HepG2 (cell line): ENCODE measurements around the gene CACNA2D1. TPM values are rescaled to one million over a fixed set of nuclear protein-coding genes. Genes with fewer than 3 reads are reported as not detected.

ENCODE experiments used
- ATAC-seq: fragments of 200-7000 bp; cut with Tn5 transposase; 3 replicates; pipeline ENCODE4 v1.9.1; 2020; ENCODE audit warnings: mild to moderate bottlenecking, moderate library complexity
- BruUV-seq: library from RNA; stranded (reverse); fragments of 400-500 nt; replicated peaks from 2 replicates; lab custom pipeline; 2021; lab: Mats Ljungman, UMichigan
- CTCF ChIA-PET: fragments of 300-600 bp; formaldehyde crosslinking; extraction: SDS; loops from one replicate; lab custom pipeline; 2021; ENCODE audit warnings: low total read pairs, inconsistent platforms, low intra/inter-chr PET ratio; lab: Yijun Ruan, JAX
- POLR2A ChIA-PET: fragments of 350-600 bp; sonication (Branson Sonifier 250); formaldehyde crosslinking; loops from one replicate; lab custom pipeline; 2020; ENCODE audit warnings: antibody characterized with exemption, inconsistent platforms; lab: Yijun Ruan, JAX
- DNase-seq: peaks from one replicate; pipeline ENCODE4 v3.0.0-alpha.2; 2015; ENCODE audit warnings: low spot score
- FAIRE-seq: peaks from 3 replicates; lab custom pipeline; 2011; peaks lifted over from hg19 to GRCh38; lab: Jason Lieb, UNC
- H2AFZ ChIP-seq: one replicate; pipeline ENCODE4 v1.6.1; 2011; ENCODE audit warnings: low read length, inconsistent platforms
- H3K27ac ChIP-seq: fragments of 300-600 bp; 3 replicates; pipeline ENCODE4 v1.8.0; 2011; ENCODE audit warnings: mixed run types, mild to moderate bottlenecking, mixed read lengths, low read length, inconsistent platforms; ENCODE audit not compliant: insufficient read depth; ENCODE audit errors: extremely low read length
- H3K27me3 ChIP-seq, 2 experiments: fragments of 200-600 bp in 1 of 2; 2 replicates in 1 of 2; 3 replicates in 1 of 2; pipeline versions ENCODE4 v1.6.0 to v1.8.0; 2011; ENCODE audit warnings: low read length in 2 of 2, mild to moderate bottlenecking in 2 of 2, moderate library complexity in 2 of 2, inconsistent platforms in 1 of 2; ENCODE audit not compliant: insufficient read depth in 2 of 2, control insufficient read depth in 1 of 2
- H3K36me3 ChIP-seq, 2 experiments: fragments of 200-600 bp in 1 of 2; replicated peaks in 1 of 2; 2 replicates in 1 of 2; 3 replicates in 1 of 2; pipeline versions ENCODE4 v1.5.1 to v1.8.0; 2011; ENCODE audit warnings: low read length in 2 of 2, inconsistent platforms in 1 of 2; ENCODE audit not compliant: insufficient read depth in 2 of 2, control insufficient read depth in 1 of 2
- H3K4me1 ChIP-seq: 2 replicates; pipeline ENCODE4 v1.5.1; 2012; ENCODE audit warnings: low read length, inconsistent platforms; ENCODE audit not compliant: insufficient read depth
- H3K4me2 ChIP-seq: 2 replicates; pipeline ENCODE4 v1.6.0; 2011; ENCODE audit warnings: low read depth, low read length, inconsistent platforms
- H3K4me3 ChIP-seq, 3 experiments: fragments of 200-600 bp in 1 of 3; sonication (generic), shearing (Covaris generic) in 1 of 3; replicated peaks in 1 of 3; 2 replicates each; pipeline ENCODE4 v1.5.1; 2011 to 2016; ENCODE audit warnings: low read length in 3 of 3, inconsistent platforms in 2 of 3, low read depth in 2 of 3, mild to moderate bottlenecking in 2 of 3, control low read depth in 1 of 3, mixed read lengths in 1 of 3; ENCODE audit not compliant: insufficient read depth in 1 of 3
- H3K79me2 ChIP-seq: one replicate; pipeline ENCODE4 v1.6.1; 2011; ENCODE audit warnings: low read length, inconsistent platforms; ENCODE audit not compliant: insufficient read depth
- H3K9ac ChIP-seq: 2 replicates; pipeline ENCODE4 v1.6.0; 2011; ENCODE audit warnings: mild to moderate bottlenecking, low read depth, low read length, inconsistent platforms; ENCODE audit not compliant: insufficient read depth
- H3K9me3 ChIP-seq: 2 replicates; pipeline ENCODE4 v1.5.1; 2012; ENCODE audit warnings: mild to moderate bottlenecking, low read length
- H4K20me1 ChIP-seq: 2 replicates; pipeline ENCODE4 v1.6.0; 2011; ENCODE audit warnings: inconsistent platforms, mild to moderate bottlenecking, low read length, moderate library complexity; ENCODE audit not compliant: insufficient read depth
- BRD4 ChIP-seq: sonication (generic); formaldehyde crosslinking; IDR thresholded peaks from 2 replicates; pipeline ENCODE4 v1.4.0; 2020; ENCODE audit warnings: missing genetic modification reagents
- GTF3A ChIP-seq: sonication (generic); formaldehyde crosslinking; conservative IDR thresholded peaks from 2 replicates; pipeline ENCODE4 v1.4.0; 2020; ENCODE audit warnings: mild to moderate bottlenecking, missing genetic modification reagents
- HDAC6 ChIP-seq: fragments of 200-600 bp; sonication (generic); IDR thresholded peaks from 2 replicates; pipeline ENCODE4 v1.7.0; 2017; ENCODE audit warnings: mild to moderate bottlenecking, antibody characterized with exemption, low read length, low read depth
- RAD51 ChIP-seq: fragments of 450-650 bp; IDR thresholded peaks from 2 replicates; pipeline ENCODE4 v1.6.1; 2016; ENCODE audit warnings: borderline replicate concordance
- SOX5 ChIP-seq: IDR thresholded peaks from 2 replicates; pipeline ENCODE4 v1.6.1; 2016; ENCODE audit warnings: borderline replicate concordance
- SRSF1 ChIP-seq: fragments of 200-400 bp; formaldehyde crosslinking; optimal IDR thresholded peaks from 2 replicates; pipeline ENCODE3; 2017; ENCODE audit warnings: mild to moderate bottlenecking, low read depth, low read length, moderate library complexity
- ZBTB7A ChIP-seq: sonication (generic); formaldehyde crosslinking; IDR thresholded peaks from 2 replicates; pipeline ENCODE4 v1.8.0; 2022; ENCODE audit warnings: mild to moderate bottlenecking, missing genetic modification reagents
- ZNF101 ChIP-seq: sonication (generic); formaldehyde crosslinking; IDR thresholded peaks from 2 replicates; pipeline ENCODE4 v1.4.0; 2020; ENCODE audit warnings: mild to moderate bottlenecking, low read depth, missing genetic modification reagents, borderline replicate concordance
- ZNF589 ChIP-seq: sonication (generic); formaldehyde crosslinking; conservative IDR thresholded peaks from 2 replicates; pipeline ENCODE4 v1.8.0; 2022; ENCODE audit warnings: mild to moderate bottlenecking, moderate library complexity, missing genetic modification reagents
- ZNF775 ChIP-seq: sonication (generic); formaldehyde crosslinking; IDR thresholded peaks from 2 replicates; pipeline ENCODE4 v1.4.0; 2020; ENCODE audit warnings: missing genetic modification reagents, mild to moderate bottlenecking, moderate library complexity, borderline replicate concordance
- ZNF883 ChIP-seq: sonication (generic); formaldehyde crosslinking; IDR thresholded peaks from 2 replicates; pipeline ENCODE4 v1.5.1; 2020; ENCODE audit warnings: mild to moderate bottlenecking, missing genetic modification reagents; ENCODE audit errors: not compliant biosample characterization
- ZSCAN21 ChIP-seq: sonication (generic); formaldehyde crosslinking; IDR thresholded peaks from 2 replicates; pipeline ENCODE4 v1.8.0; 2022; ENCODE audit warnings: mild to moderate bottlenecking, missing genetic modification reagents, moderate library complexity, borderline replicate concordance
- WGBS: methylation state at CpG from one replicate; pipeline ENCODE4 v1.1.6; 2017; ENCODE audit warnings: low lambda C conversion rate; 5-methylcytosine and 5-hydroxymethylcytosine counted together
- in situ Hi-C: cut with HindIII; loops from 2 replicates; pipeline ENCODE4 v1.10.0; 2017; ENCODE audit warnings: low pct_unique_long_range_greater_than_20kb; ENCODE audit not compliant: extremely low pct_ligation_motif_present
- intact Hi-C: fragments of 100-400 bp; cut with micrococcal nuclease; formaldehyde crosslinking; loops from one replicate; pipeline ENCODE4 v1.10.0; 2022; ENCODE audit not compliant: unreplicated experiment
- polyA plus RNA-seq, 8 experiments: library from polyadenylated mRNA; depleted of rRNA in 3 of 8; stranded (reverse) in 7 of 8; unstranded in 1 of 8; fragments of >200 nt; fragmentation: Illumina TruSeq in 4 of 8; extraction: Trizol in 4 of 8; gene quantifications; 2 replicates each; pipeline versions ENCODE4 v1.2.1 to v1.2.3, GENCODE V29; 2011 to 2016; ENCODE audit warnings: low read depth in 4 of 8, missing spikeins in 1 of 8, mixed read lengths in 1 of 8; ENCODE audit not compliant: insufficient read depth in 1 of 8
- total RNA-seq, 5 experiments: library from RNA; depleted of rRNA; stranded (reverse); fragments of >200 nt; fragmentation: Illumina TruSeq; extraction: Trizol; gene quantifications; 2 replicates each; pipeline ENCODE4 v1.2.3, GENCODE V29; 2016; ENCODE audit warnings: low read depth in 1 of 5

The CACNA2D1 gene
- total and polyA plus RNA-seq, 2 of the 13 experiments (the other 11 are each of a cell fraction or from before 2014, with no cell fraction given), result not detected

GRCh38 chr7:82258181-82258580 lies 185.4 kb downstream of the CACNA2D1 start:
- no peaks in the 10 kb centered on the region for H3K36me3 ChIP-seq
- no peak overlapping the region for H3K9ac ChIP-seq
- FAIRE-seq, result no peak
- in situ Hi-C loops, result no loop called here
- no peak for ATAC-seq
- TF ChIP-seq ZNF775 (CRISPR knock-in tag), result no peak
- TF ChIP-seq SRSF1, result no peak
- TF ChIP-seq ZNF101 (CRISPR knock-in tag), result no peak
- no peak for TF ChIP-seq GTF3A
- TF ChIP-seq ZSCAN21 (CRISPR knock-in tag), result no peak
- TF ChIP-seq SOX5, result no peak
- no peak for TF ChIP-seq ZNF589 (CRISPR knock-in tag)
- no peak for TF ChIP-seq HDAC6
- TF ChIP-seq ZNF883 (CRISPR knock-in tag), result no peak
- no peak for TF ChIP-seq RAD51
- TF ChIP-seq BRD4 (CRISPR knock-in tag), result no peak
- no peak for TF ChIP-seq ZBTB7A (CRISPR knock-in tag)
- no peak overlapping the region for H3K27ac ChIP-seq
- intact Hi-C loops, result no loop called here
- DNase-seq, result no peak
- ChIA-PET POLR2A (no interaction called here), CTCF (no interaction called here)
- no peaks in the 10 kb centered on the region for H3K79me2 ChIP-seq
- no peaks in the 10 kb centered on the region for H4K20me1 ChIP-seq
- no peaks in the 10 kb centered on the region for H3K4me1 ChIP-seq
- no peaks in the 10 kb centered on the region for H3K27me3 ChIP-seq
- H2AFZ ChIP-seq, result no peak overlapping the region
- no peaks in the 10 kb centered on the region for H3K9me3 ChIP-seq
- no peak overlapping the region for H3K4me3 ChIP-seq
- WGBS, result 0% methylated on average over 2 of the region's 2 CpGs
- no TSS peak for BruUV-seq
- no peak overlapping the region for H3K4me2 ChIP-seq
